Breast epithelium (tissue), 3 donors: ENCODE measurements around the gene BATF.

Experiments used
- POLR2A ChIP-seq: fragments of 450-650 bp; IDR thresholded peaks from one replicate; pipeline ENCODE4 v1.6.1; 2016; ENCODE audit warnings: antibody characterized with exemption, mild to moderate bottlenecking, moderate library complexity
- TF ChIP-seq, protein P1 (sequence below), 3 donors: fragments of 450-650 bp; IDR thresholded peaks; one replicate each; pipeline ENCODE4 v1.5.1; 2016 to 2017; ENCODE audit warnings: antibody characterized with exemption in 3 of 3, mild to moderate bottlenecking in 3 of 3, moderate library complexity in 3 of 3

DNA sequence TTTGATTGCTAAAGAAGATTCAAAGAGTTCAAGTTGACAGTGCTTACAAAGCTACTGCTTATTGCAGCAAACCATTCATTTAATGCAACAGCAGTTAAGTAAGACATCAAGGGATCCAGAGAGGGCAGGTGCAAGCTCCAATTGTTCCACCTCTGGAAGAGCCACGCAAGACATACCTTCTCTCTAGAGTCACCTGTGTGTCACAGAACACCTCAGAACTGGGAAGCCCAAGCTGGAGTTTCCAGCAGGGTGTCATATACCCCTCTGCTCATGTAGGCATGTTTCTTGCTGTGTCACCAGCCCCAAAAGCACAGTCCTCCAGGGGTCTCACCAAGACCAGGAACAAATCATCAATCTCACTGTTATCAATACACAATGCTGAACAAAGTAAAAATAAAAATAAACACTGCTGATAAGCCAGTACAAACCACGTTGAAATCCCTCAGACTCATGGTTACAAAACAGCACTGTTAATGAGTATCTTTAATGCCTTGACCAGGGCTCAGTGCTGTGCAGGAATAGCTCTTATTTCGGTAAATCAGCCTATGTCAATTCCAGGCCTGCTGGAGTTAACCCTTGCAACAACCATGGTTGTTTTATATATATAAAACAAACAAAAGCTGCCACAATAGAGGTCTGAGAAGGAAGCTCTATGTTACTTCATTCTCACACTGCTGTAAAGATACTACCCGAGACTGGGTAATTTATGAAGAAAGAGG lies 37.4 kb upstream of the BATF start:
- TF ChIP-seq, protein P1, sequence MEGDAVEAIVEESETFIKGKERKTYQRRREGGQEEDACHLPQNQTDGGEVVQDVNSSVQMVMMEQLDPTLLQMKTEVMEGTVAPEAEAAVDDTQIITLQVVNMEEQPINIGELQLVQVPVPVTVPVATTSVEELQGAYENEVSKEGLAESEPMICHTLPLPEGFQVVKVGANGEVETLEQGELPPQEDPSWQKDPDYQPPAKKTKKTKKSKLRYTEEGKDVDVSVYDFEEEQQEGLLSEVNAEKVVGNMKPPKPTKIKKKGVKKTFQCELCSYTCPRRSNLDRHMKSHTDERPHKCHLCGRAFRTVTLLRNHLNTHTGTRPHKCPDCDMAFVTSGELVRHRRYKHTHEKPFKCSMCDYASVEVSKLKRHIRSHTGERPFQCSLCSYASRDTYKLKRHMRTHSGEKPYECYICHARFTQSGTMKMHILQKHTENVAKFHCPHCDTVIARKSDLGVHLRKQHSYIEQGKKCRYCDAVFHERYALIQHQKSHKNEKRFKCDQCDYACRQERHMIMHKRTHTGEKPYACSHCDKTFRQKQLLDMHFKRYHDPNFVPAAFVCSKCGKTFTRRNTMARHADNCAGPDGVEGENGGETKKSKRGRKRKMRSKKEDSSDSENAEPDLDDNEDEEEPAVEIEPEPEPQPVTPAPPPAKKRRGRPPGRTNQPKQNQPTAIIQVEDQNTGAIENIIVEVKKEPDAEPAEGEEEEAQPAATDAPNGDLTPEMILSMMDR (IDR thresholded peaks at IDR 0.05) = no peak
- no peak for TF ChIP-seq POLR2A
